GM19351 (cell line): Measurements from ENCODE around the gene PTGIS.
"Not testable (repeated sequence)": the region's sequence is repeated elsewhere in the genome, so short reads cannot be mapped to it uniquely, and the experiment has no call there.

Source experiments
- ATAC-seq: cut with Tn5 transposase; IDR thresholded peaks from one replicate; pipeline ENCODE4 v1.9.1; 2021; ENCODE audit warnings: mild to moderate bottlenecking, moderate library complexity; ENCODE audit not compliant: unreplicated experiment

The PTGIS gene

GRCh38 chr20:49579874-49580812 lies 12.2 kb upstream of the PTGIS start:
- ATAC-seq = no peak

GRCh38 chr20:49579195-49579594 lies 11.3 kb upstream of the PTGIS start:
- no peak for ATAC-seq

GRCh38 chr20:49578436-49578835 lies 10.5 kb upstream of the PTGIS start:
- no peak for ATAC-seq

- ATAC-seq = no peak
Observed at GRCh38 chr20:49575551-49576060, 7.7 kb upstream of the PTGIS start.

GRCh38 chr20:49573900-49574416 lies 6.0 kb upstream of the PTGIS start:
- ATAC-seq = no peak

- ATAC-seq = no peak
Observed at GRCh38 chr20:49572857-49573256, 4.9 kb upstream of the PTGIS start.

GRCh38 chr20:49571553-49571835 lies 3.6 kb upstream of the PTGIS start:
- no peak for ATAC-seq

GRCh38 chr20:49570828-49571552 lies 3.1 kb upstream of the PTGIS start:
- ATAC-seq = no peak

- ATAC-seq = no peak
Observed at GRCh38 chr20:49570161-49570827, 2.4 kb upstream of the PTGIS start.

DNA sequence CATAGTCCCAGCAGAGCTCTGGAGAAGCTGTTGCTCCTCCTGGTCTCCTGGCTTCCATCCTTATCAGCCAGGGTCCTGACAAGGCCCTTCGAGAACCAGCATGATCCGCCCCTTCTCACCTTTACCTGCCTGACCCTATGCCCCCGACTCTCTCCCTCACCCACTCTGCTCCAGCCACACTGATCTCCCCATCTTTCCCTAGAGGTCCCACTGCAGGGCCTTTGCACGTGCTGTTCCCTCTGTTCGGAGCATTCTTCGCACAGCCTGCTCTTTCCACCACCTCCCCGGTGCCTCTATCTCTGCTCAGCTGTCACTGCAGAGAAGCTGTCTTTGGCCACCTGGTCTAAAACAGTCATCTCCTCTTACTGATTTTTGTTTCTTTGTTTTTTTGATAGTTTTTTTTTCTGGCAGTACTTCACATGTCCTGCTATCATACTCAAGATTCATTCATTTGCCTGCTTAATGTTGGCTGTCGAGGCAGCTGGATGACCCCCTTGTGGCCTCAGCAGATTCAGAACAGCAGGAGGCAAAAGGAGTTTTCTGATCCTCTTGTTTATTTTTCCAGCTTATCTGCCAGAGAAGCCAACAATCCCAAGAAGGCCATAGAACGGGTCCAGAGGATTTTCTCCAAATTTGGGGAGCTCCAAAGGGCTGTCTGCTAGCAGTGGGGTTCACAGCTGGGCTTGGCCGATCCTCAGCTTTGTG lies 1.6 kb upstream of the PTGIS start:
- no peak for ATAC-seq

- no peak for ATAC-seq
Observed at GRCh38 chr20:49568278-49569151, 578 bp upstream of the PTGIS start.

DNA sequence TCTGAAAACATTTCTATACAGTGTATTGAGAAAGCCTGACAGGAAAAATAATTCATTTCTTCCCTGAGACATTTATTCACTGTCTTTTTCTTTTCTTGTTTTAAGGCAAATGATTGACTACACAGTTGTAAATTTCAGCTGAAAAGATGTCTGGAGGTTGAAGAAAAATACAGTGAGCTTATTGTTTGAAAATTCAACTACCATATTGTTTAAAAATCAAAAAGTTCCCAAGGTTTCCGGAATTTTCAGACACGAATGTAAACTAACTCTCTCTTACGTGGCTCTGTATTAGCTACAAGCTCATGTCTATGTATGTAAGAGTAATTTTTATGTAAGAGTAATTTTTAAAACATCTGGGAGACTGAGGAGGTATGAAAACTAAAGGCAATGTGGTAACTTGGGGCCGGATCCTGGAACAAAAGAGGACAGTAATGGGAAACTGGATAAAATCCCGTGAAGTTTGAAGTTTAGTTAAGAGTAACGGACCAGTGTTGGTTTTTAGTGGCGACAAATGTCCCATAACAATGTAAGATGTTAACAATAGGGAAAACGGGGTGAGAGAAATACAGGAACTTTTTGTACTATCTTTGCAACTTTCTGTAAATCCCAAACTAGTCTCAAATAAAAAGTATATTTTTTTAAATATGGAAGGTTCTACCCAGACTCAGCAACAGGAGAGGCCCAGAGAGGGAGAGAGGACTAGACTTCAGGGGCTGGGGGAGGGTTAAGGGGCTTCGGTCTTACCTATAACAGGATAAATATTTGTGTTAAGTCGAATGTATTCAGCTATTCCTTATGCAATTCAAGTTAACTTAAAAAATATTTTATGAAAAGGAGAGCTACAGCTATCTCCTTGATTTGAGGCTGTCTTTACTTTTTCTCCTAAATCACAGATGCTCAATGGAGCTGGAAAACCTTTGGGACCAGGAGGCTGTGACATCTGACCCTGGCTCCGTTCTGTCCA lies 1.3 kb downstream of the PTGIS start:
- no peak for ATAC-seq

DNA sequence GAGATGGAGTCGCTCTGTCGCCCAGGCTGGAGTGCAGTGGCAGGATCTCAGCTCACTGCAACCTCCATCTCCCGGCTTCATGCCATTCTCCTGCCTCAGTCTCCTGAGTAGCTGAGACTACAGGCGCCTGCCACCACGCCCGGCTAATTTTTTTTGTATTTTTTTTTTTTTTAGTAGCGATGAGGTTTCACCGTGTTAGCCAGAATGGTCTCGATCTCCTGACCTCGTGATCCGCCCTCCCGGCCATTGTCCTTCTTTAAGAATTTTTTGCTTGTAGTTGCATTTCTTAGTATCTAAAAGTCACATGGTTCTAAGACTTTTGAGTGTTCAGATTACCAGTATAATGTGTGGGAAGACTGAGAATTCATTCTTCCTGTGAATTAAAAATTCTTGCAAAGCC lies 2.9 kb downstream of the PTGIS start:
- ATAC-seq = not testable (repeated sequence)

GRCh38 chr20:49563015-49563980 lies 4.6 kb downstream of the PTGIS start:
- no peak for ATAC-seq

- no peak for ATAC-seq
Observed at GRCh38 chr20:49562311-49563014, 5.5 kb downstream of the PTGIS start.

GRCh38 chr20:49561806-49562205 lies 6.1 kb downstream of the PTGIS start:
- no peak for ATAC-seq

DNA sequence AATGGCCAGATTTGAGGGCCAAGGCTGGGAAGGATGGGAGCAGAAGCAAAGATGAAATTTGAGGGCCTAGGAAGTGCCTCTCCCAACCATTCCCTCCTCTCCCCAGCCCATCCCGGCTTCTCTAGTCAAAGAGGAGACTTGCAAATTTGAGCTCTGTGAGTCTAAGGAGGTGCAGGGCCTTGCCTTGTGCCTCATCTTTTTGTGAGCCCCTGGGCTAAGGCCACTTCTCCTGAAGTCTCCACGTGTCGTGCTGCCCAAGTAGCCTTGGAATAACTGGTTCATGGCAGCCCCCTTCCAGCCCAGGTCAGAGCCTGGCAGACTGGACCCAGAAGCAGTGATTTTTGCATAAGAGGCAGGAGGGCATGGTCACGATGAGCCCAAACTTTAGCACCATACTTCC lies 6.7 kb downstream of the PTGIS start:
- no peak for ATAC-seq
